Stimulated activated CD8-positive, alpha-beta memory T cell treated with anti-CD3 and anti-CD28 coated beads, Interleukin-4, amount 100 ng/mL, for 48 hours (primary cell): ENCODE measurements around the gene RARA.
"Not testable (repeated sequence)": the region's sequence is repeated elsewhere in the genome, so short reads cannot be mapped to it uniquely, and the experiment has no call there.

Experiments used
- DNase-seq: peaks from one replicate; pipeline ENCODE4 v3.0.0-alpha.2; 2020

Gene RARA

DNA sequence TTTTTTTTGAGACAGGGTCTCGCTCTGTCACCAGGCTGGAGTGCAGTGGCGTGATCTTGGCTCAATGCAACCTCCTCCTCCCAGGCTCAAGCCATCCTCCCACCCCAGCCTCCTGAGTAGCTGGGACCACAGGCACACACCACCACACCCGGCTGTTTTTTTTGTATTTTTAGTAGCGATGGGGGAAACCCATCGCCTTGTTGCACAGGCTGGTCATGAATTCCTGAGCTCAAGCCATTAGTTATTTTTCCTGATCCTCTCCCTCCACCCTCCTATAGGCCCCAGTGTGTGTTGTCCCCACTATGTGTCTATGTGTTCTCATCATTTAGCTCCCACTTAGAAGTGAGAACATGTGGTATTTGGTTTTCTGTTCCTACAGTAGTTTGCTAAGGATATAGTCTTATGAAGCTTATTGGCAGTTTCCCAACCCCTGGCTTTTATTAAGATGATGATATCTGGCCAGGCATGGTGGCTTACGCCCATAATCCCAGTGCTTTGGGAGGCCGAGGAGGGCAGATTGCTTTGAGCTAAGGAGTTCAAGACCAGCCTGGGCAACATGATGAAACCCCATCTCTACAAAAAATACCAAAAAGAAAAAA lies 9.7 kb upstream of the RARA start:
- DNase-seq: not testable (repeated sequence)

DNA sequence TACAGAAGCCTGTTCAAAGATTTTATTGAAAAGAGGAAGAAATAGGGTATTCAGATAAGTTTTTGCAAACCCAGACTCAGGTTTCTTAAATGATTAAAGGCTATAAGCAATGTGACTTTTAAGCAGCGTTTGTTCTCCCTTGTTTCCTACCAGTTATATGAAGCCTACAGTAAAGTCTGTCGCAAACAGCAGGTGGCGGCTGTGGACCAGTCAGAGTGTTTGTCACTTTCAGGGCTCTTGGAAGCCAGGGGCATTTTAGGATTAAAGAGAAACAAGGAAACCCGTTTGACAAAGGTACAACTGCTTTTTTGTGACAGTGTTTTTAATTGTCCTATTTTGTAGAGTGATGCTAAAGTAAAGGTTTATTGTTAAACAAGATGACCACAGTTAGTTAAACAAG lies 7.7 kb upstream of the RARA start:
- DNase-seq: no peak

DNA sequence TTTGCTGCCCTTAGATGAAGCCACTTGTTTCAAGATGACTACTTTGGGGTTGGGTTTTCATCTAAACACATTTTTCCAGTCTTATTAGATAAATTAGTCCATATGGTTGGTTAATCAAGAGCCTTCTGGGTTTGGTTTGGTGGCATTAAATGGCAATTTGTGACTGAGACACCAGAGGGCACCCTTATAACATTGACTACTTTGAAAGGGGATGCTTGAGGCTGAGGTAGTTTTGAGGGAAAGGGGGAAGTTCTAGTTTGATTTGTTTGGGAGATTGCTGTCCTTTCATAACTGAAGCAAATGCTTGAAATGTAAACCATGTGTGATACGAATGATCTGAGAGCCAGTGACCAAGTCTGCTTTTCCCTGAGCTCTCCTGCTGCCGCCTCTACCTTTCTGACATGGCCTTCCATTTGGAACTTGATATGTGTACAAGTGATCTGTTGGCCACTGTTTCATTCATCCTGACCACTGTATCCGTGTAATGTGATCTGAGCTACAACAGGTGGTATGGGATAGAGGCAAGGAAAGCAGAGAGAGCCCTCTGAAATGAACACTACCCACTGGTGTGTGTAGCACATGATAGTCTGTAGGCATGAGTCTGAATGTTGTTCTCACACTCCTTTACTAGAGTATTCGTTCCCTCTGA lies 5.8 kb upstream of the RARA start:
- peak; percentile 44 for DNase-seq

DNA sequence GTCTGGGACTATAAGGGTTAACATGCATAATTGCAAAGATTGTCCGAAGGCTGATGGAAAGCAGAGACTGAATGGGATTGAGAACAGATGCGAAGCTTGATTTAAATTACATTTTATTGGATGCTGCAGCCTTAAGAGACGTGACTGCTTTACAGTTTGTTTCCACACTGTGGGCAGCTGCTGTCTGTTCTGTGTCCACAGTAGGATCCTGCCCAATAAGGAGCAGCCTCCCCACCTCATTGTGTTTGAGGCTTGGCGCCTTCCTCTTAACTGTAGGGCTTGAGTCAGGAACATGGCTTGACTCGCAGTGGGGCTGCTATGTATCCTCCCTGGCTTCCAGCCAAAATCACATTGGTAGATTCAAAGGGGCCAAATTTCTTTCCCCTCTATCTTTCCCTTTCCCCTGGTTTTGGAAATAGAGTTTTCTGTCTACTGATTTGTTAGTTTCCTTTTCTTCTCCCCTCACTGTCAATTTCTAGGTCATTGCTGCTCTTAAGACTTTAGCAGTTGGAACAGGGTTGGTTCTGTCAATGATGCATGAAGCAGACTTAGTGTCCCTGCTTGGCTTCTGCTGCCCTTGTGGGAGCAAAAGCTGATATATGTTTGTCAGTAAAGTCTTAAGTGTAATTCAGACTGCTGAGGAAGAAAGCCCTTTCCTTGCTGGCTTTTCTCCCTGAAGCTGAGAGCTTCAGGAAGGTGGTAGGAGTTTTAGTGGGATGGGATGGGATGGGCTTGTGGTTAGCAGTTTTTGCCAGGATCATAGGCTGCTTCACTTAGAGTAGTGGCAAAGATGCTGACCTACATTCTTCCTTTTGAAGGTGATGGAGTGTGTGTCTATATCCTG lies 5.0 kb upstream of the RARA start:
- peak; percentile 23 for DNase-seq

DNA sequence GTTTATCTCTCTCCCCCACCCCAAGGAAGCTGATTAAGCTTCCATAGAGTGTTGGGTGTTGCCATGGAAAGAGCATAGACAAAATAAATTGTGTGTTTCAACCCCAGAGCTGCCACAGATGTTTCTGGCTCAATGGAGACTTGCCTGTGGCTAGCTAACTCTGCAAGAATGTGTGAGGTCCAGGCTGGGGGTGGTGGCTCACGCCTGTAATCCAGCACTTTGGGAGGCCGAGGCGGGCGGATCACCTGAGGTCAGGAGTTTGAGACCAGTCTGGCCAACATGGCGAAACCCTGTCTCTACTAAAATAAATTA lies 4.5 kb upstream of the RARA start:
- DNase-seq: peak; percentile 12

DNA sequence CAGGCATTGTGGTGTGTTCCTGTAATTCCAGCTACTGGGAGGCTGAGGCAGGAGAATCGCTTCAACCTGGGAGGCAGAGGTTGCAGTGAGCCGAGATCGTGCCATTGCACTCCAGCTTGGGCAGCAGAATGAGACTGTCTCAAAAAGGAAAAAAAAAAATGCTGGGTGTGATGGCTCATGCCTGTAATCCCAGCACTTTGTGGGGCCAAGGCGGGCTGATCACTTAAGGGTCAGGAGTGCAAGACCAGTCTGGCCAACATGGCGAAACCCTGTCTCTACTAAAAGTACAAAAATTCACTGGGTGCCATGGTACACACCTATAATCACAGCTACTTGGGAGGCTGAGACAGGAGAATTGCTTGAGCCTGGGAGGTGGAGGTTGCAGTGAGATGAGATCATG lies 4.1 kb upstream of the RARA start:
- DNase-seq: peak; percentile 23

DNA sequence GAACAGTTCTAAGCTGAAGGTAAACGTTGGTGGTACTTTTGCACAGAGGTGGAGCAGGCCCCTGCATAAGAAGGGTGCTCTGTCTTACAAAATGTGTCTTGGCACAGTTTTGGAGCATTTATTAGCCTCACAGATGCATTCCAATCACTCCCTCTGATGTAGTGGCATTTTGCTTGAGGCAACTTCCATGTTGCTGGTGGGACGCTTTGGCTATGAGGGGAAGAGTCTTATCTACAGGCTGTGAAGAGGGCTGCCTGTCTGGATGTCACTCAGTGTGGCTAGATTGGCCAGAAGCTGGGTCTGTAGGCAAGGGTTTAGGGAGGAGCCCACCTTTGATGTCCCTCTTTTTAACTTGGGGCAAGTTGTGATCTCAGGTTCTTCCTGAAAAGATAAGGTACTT lies 2.6 kb upstream of the RARA start:
- peak; percentile 25 for DNase-seq

DNA sequence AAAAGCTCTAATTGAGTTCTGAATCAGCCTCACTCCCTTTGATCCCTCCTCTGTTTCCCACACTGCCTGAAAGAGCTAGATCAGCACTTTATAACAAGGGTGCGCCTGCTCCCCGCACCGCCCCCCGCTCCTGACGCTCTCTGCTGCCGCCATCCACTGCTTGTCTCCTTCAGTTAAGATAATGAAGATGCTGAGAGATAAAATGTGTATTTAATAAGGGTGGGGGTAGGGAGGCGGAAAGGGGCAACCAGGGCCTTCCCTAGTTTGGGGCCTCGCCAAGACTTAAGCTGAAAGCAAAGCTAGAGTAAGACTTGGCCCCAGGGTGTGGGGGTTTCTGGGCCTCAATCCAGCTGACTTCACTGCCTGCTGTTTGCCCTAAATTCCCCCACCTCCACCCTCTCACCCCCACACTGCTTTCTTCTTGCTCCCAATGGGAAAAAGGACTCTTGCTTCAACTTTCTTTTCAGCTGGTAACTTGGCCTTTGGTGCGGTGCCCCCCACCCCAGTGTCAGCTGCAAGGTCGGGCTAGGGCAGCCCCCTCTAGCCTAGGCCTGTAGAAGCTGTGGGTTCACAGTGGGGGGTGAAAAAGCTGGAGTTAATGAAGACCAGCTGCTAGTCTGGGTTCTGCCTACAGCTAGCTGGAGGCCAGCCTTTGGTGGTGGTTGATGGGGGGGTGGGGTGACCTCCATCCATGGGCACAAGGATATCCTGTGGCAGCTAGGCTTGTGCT lies 1.8 kb upstream of the RARA start:
- DNase-seq: peak; percentile 36

DNA sequence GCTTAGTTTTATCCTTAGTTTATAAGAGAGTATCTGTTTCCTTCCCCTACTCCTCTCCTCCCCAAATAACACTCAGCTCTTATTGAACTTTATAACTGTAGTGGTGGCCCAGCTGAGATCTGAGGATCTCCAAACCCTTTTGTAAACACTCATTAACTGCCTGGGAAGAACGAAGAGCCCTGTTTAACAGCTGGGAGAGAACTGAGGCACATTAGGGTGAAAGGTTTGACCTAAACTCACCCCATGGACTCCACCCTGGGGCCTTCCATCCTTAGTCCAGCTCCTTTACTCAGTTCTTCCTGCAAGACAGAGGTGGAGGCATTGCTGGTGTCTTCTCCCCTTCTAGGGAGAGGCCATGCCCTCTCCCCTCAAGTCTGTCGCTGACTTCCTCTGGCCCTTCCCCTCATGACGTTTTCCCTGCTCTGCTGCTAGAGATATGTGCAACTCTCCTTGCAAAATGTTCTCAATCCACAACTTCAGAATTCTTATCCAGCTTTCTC lies 1.2 kb upstream of the RARA start:
- DNase-seq: peak; percentile 24

DNA sequence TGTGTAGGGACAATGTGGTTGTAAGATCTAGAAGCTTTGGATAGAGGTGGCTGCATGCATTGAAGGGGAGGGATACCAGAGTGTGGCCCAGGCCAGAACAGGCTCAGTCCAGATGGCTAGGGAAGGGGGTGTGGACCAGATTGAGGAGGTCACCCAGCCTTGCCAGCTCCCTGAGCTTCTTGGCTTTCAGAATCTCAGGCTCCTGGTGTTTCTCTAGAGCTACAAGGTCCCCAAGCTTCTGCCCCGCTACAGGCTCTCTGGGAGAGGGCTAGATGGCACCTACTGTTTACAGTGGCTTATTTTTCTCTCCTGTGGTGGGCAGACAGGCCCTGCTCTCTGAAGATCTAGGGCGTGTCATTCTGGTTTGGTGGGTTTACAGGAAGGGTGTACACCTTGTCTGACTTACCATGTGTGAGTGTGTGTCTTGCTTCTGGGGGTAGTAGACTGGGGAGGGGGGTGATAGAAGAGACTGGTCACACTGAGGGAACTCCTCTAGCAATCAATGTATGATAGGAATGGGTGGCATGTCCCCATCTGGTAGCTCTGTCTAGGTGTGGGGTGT lies 1.1 kb downstream of the RARA start:
- DNase-seq: peak; percentile 28

DNA sequence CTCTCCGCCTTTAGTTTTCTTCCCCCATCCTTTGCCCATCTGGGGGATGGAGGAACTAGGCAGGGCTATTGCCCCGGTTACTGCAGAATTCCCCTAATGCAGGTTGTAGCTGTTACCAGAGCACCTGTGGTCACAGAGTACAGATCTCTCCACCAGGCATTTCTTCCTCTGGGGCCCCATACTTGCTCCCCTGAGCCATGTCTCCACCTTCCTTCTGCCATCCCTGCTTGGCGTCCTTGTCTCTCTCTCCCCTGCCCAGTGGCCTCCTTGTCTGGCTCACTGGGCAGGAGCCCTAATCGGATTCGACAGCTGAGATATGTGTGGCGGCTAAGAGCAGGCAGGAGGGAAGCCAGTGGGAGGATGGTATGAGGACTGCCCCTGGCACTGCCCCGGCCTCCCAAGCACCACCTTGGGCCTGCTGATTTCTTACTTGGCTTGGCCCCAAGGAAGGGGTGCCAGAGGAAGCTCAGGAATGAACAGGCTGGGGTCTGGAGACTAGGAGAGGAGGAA lies 2.0 kb downstream of the RARA start:
- peak; percentile 24 for DNase-seq

DNA sequence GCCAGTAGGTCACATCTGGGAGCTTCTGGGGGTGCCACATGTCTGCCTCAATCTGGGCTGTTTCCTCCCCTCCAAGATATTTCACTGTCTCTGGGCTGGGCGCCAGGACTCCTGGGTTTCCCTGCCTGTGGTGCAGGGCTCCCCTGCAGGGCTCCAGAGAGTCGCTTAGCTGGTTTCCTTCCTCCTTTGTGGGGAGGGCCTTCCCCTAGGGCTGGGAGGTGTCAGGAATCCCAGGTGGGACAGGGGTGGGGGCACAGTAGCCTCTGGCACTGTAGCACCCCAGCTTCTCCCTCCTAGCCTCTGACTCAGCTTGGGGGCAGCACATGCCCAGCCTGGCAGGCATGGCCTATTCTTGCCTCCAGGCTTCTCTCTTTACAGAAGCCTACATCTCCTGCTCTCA lies 2.6 kb downstream of the RARA start:
- peak; percentile 28 for DNase-seq

DNA sequence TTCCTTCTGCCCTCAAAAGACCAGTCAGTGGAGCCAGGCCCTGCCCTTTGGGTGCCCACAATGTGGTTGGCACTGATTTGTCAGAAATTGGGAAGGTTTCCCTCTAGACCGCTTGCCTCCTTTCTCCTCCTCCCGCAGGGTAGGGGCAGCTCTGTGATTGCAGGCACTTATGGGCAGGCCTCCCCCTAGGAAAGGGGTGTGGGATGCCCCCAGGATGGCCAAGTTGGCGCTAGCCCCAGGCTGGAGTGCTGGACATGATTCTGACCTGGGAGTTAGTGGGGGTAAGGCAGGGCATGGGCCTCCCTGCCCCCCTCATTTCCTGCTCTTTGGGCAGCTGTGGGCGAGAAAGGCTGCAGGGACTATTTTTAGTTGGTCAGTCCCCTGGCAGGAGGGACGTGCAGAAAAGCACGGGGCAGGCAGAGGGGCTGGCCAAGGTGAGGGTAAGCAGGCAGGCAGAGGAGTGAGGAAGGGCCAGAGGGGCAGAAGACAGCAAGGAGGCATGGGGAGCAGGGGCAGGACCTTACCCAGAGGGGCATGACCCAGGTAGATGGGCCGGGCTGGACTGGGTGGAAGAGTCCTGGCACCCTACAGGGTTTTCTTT lies 3.3 kb downstream of the RARA start:
- no peak for DNase-seq

DNA sequence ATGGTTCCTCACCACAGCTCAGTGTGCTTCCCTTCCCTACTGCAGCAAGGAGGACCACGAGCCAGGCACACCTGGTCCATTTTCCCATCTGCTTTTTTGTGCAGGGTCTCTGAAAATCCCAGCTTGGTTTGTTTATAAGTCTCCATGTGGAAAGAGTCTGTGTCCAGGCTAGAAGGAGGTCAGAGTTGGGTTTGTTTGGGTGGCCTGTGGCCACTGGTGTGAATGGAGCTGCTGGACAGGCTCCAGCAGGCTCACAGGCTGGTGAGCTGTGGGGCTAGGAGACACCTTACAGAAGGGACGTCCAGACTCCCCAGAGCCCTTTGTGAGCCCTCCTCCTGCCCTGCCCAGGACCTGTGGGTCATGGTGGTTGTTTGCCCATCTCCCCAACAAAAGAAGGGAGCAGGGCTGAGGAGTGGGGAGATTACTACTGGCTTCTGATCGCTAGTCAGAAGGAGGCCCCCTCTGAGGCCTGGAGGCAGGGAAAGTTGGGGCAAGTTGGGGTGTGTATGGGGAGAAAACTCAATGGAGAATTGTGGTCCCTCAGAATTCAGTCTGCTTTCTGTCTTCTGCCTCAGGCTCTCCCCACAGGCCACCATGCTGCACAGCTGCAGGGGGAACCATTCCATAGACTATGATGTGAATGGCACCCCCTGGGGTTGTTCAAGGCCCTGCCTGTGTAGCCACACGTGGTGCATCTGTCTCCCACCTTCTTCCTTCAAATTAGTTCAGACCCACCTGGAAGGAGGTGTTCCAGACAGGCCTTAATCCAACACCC lies 4.1 kb downstream of the RARA start:
- DNase-seq: no peak

DNA sequence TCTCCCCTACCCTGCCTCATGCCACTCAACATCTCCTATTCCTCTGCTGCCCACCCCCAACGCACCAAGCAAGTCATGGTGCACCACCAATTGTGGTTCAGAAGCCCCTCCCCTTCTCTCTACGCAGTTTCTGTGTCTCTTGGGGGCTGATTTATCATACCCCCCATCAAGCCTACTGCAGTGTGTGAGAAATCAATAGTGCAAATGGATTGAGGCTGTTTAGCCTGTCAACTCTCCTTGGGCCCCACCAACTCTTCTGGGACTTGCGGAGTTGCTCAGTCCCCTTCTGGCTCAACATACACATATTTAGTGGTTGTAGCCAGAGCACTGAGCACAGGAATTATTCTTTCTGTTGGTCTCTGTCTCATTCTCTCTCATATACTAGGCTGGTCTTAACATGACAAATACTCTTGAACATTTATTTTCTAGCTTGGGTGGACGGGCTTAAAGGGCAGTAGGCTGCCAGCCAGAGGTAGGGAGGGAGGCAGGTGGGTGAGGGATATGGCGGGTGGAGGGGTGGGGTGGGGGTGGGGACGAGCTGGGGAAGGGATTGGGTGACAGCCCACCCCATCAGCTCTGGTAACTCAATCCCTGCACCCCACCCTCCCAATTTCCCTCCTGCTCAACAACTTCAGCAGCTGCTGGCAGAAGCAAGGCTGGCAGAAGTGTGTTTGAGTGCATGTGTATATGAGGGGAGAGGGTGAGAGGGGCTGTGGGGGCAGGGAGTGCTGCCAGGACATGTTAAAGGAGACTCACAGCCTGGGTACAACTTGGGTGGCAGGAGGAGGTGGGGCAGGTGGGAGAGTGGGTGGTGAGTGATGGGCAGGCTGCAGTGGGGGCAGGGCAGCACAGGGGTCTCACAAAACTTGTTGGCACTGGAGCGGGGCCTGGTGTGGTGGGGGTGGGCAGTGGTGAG lies 4.9 kb downstream of the RARA start:
- no peak for DNase-seq

DNA sequence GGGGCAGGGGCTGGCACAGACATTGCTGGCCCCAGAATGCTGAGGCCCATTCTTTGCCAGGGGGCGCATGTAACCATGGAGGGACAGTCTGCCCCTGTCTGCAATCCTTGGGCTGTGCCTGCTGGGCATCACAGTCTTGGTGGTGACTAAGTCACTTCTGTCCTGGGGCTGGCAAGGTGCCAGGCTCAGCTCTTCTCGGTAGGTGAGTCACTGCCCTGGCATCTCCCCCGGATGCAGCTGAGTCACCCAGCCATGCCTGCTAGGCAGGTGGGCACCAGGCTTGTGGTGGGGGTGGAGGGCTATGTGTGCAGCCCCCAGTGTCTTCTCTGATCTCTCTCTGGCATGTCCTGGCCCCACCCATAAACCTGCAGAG lies 5.6 kb downstream of the RARA start:
- peak; percentile 87 for DNase-seq

DNA sequence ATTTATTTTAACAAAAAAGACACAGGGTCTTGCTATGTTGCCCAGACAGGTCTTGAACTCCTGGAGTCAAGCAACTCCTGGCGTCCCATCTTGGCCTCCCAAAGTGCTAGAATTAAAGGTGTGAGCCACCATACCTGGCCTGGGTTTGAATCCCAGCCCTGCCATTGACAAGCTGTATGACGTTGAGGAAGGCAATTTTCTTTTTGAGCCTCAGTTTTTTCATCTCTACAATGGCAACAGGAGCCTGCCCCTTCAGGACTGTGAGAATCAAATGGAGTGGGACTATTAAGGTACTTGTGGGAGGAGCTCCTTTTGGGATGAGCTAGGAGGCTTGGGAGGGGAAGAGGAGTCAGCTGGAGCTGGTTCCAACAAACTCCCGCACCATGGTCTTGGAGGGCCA lies 6.2 kb downstream of the RARA start:
- DNase-seq: no peak

DNA sequence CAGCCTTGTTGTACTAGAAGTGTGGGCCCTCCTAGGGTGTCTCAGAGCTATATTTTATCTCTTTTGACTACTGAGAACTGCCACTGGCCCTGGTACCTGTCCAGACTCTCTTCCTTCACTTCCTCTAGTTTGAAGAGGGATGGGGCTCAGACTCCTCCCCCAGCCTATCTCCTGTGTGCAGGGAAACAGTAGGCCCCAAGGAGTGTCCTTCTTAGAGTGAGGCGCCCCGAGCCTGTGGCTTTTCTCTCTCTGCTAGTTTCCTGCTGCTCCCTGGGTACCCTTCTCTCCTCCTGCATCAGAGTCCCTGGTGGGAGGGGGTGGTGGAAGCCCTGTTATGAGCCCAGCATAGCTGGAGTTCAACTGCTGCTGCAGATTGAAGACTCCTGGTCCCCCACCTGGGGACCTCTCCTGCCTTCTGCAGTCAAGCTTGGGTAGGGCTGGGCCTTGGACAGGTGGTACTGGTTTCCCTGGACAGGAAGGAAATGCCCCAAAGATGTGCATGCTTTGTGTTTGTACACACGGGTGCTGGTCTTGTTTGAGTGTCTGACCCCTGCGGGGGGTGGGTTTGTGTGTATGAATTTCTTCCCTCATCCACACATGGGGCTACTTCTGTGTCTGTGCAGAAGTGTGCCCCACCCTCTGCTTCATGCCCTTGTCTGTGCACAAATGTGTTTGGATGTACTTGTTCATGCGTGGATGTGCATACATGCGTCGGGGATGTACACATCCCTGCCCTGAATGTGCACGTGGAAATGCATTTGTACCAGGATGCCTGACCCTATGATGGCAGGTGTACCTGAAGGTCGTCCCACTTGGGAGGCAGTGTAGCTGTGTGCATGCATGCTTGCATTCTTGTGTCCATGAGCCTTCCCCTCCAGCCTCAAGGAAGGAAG lies 6.9 kb downstream of the RARA start:
- DNase-seq: no peak

DNA sequence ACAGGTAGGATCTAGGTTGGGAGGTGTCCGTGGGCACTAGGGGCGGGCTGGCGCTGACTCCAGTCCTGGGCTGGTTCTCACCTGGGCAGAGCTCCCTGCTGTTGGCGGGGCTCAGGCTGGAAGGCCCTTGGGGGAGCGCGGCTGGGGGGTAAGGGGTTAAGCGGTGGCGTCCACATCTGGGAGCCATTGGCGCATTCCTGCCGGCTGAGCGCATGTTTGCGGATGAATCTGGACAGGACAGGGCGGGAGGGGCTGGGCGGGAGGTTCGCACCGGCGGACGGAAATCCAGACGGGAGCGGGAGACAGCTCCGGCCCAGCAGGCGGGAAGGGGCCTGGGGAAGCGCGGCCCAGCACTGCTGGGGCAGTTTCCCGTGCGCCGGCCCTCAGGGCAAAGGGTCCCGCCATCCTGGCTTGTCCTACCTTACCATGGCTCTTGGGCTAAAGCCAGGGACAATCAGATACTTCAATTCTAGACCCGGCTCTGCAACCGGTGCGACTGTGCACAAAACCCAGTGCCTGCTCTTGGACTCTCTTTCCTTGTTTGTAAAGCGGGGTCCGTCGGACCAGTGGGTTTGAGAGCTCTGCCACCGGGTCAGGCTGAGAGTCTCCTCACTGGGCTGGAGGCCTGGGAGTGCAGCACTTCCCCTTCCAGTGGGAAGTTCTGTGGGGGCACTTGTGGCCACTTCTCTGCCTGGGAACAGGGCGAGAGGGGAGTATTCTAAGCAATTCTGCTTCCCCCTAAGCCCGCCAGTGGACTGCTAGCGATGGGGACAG lies 7.8 kb downstream of the RARA start:
- DNase-seq: no peak
